Esophagus squamous epithelium (tissue), 5 donors: ENCODE results near the gene MAPKAPK3. TPM values are rescaled to one million over a fixed set of nuclear protein-coding genes. Genes with fewer than 3 reads are reported as not detected.
A peak's percentile ranks its signal among the peaks of the same experiment; 100 is the strongest.

Experiments
- DNase-seq: peaks from one replicate; lab custom pipeline; 2025; lab: John Stamatoyannopoulos, UW
- H3K27ac ChIP-seq, 4 donors: fragments of 200-600 bp; sonication (generic); one replicate each; pipeline ENCODE4 v1.5.1; 2016 to 2019; ENCODE audit warnings: mild to moderate bottlenecking in 1 of 4
- H3K27me3 ChIP-seq, 4 donors: fragments of 200-600 bp; sonication (generic); 1 replicate in 3 of 4; 2 replicates in 1 of 4; pipeline versions ENCODE4 v1.5.1 to v1.6.0; 2017 to 2021; ENCODE audit warnings: antibody characterized with exemption in 1 of 4
- H3K36me3 ChIP-seq, 3 donors: fragments of 200-600 bp; sonication (generic); one replicate each; pipeline ENCODE4 v1.5.1; 2016 to 2019
- H3K4me1 ChIP-seq, 3 donors: fragments of 200-600 bp; sonication (generic); one replicate each; pipeline ENCODE4 v1.5.1; 2017 to 2019
- H3K4me3 ChIP-seq, 4 donors: fragments of 200-600 bp; sonication (generic); 1 replicate in 3 of 4; 2 replicates in 1 of 4; pipeline ENCODE4 v1.5.1; 2016 to 2019; ENCODE audit warnings: mild to moderate bottlenecking in 2 of 4, moderate library complexity in 1 of 4
- H3K9me3 ChIP-seq, 3 donors: fragments of 200-600 bp; sonication (generic); one replicate each; pipeline ENCODE4 v1.5.1; 2016 to 2019
- POLR2A ChIP-seq, 4 donors: fragments of 450-650 bp; IDR thresholded peaks; one replicate each; pipeline ENCODE4 v1.6.1; 2017; ENCODE audit warnings: antibody characterized with exemption in 4 of 4, mild to moderate bottlenecking in 4 of 4, moderate library complexity in 3 of 4
- WGBS, 2 donors: methylation state at CpG; one replicate each; pipeline ENCODE4 v1.1.5; 2018; 5-methylcytosine and 5-hydroxymethylcytosine counted together
- intact Hi-C: fragments of 100-400 bp; cut with DNase I; formaldehyde crosslinking; loops from one replicate; pipeline ENCODE4 v1.15.0; 2022
- total RNA-seq, 4 donors: library from RNA; depleted of rRNA; stranded (reverse); fragments of >200 nt; gene quantifications; one replicate each; pipeline ENCODE4 v1.1.0, GENCODE V29; 2016
- TF ChIP-seq, protein P1 (sequence below), 6 experiments: fragments of 450-650 bp in 4 of 6; fragments of 200-600 bp in 2 of 6; sonication (generic) in 2 of 6; IDR thresholded peaks; one replicate each; pipeline ENCODE4 v1.5.1; 2016 to 2019; ENCODE audit warnings: antibody characterized with exemption in 6 of 6, mild to moderate bottlenecking in 4 of 6, moderate library complexity in 4 of 6
- donor health status: DM: yes; HTN: yes; CAD: no.

MAPKAPK3 gene
- total RNA-seq, 4 donors from 2014 or later, result 46.5 to 65.6 (median 52.3) TPM

GRCh38 chr3:50611464-50612233, 5.3 kb upstream of the MAPKAPK3 start, which contains the start of gene CISH:
Gene CISH, minus strand, starts transcription at chr3:50611774. Its CDS starts 124 bp downstream, at chr3:50611650.
- H3K4me1 ChIP-seq, result peaks cover 21 to 88% (median 52%) of the 10 kb centered on the region in 3 donors
- H3K27me3 ChIP-seq, result no peaks in the 10 kb centered on the region
- peak in 2 of 4 donors; percentile 61 to 88 for TF ChIP-seq POLR2A (IDR thresholded peaks at IDR 0.05)
- TF ChIP-seq, protein P1, sequence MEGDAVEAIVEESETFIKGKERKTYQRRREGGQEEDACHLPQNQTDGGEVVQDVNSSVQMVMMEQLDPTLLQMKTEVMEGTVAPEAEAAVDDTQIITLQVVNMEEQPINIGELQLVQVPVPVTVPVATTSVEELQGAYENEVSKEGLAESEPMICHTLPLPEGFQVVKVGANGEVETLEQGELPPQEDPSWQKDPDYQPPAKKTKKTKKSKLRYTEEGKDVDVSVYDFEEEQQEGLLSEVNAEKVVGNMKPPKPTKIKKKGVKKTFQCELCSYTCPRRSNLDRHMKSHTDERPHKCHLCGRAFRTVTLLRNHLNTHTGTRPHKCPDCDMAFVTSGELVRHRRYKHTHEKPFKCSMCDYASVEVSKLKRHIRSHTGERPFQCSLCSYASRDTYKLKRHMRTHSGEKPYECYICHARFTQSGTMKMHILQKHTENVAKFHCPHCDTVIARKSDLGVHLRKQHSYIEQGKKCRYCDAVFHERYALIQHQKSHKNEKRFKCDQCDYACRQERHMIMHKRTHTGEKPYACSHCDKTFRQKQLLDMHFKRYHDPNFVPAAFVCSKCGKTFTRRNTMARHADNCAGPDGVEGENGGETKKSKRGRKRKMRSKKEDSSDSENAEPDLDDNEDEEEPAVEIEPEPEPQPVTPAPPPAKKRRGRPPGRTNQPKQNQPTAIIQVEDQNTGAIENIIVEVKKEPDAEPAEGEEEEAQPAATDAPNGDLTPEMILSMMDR (IDR thresholded peaks at IDR 0.05), result peak in 3 of 6 experiments; percentile 10 to 47 (median 30)
- peak within 1 kb of the TSS; percentile 83 to 93 (median 90) for H3K27ac ChIP-seq
- 0% methylated on average over 4 to 24 of the region's 75 CpGs for WGBS, 2 donors
- H3K9me3 ChIP-seq, result no peaks in the 10 kb centered on the region
- H3K4me3 ChIP-seq, result peak within 1 kb of the TSS; percentile 56 to 85 (median 76)
- peaks cover 0 to 20% (median 3%) of the 10 kb centered on the region in 3 donors for H3K36me3 ChIP-seq
- peak; percentile 90 for DNase-seq
- intact Hi-C loops, result loop anchor here (2.0 kb wide), 1 partner anchor 39 kb away; no protein-coding TSS in a partner anchor

- H3K4me1 ChIP-seq, result peaks cover 19 to 84% (median 47%) of the 10 kb centered on the region in 3 donors
- H3K27me3 ChIP-seq, result no peaks in the 10 kb centered on the region
- intact Hi-C loops, result loop anchor here (2.0 kb wide), 1 partner anchor 40 kb away; no protein-coding TSS in a partner anchor
- peaks cover 0 to 13% (median 2%) of the 10 kb centered on the region in 3 donors for H3K36me3 ChIP-seq
- H3K27ac ChIP-seq, result peak overlapping the region; percentile 83 to 93 (median 90)
- H3K4me3 ChIP-seq, result peak overlapping the region; percentile 56 to 85 (median 76)
- no peaks in the 10 kb centered on the region for H3K9me3 ChIP-seq
- TF ChIP-seq POLR2A (IDR thresholded peaks at IDR 0.05), result no peak
- TF ChIP-seq, protein P1 (IDR thresholded peaks at IDR 0.05), result no peak
- DNase-seq, result no peak
- 2 to 8% methylated on average over 8 to 20 of the region's 29 CpGs for WGBS, 2 donors
These were observed 4.6 kb upstream of the MAPKAPK3 start for GRCh38 chr3:50612234-50612882.

DNA sequence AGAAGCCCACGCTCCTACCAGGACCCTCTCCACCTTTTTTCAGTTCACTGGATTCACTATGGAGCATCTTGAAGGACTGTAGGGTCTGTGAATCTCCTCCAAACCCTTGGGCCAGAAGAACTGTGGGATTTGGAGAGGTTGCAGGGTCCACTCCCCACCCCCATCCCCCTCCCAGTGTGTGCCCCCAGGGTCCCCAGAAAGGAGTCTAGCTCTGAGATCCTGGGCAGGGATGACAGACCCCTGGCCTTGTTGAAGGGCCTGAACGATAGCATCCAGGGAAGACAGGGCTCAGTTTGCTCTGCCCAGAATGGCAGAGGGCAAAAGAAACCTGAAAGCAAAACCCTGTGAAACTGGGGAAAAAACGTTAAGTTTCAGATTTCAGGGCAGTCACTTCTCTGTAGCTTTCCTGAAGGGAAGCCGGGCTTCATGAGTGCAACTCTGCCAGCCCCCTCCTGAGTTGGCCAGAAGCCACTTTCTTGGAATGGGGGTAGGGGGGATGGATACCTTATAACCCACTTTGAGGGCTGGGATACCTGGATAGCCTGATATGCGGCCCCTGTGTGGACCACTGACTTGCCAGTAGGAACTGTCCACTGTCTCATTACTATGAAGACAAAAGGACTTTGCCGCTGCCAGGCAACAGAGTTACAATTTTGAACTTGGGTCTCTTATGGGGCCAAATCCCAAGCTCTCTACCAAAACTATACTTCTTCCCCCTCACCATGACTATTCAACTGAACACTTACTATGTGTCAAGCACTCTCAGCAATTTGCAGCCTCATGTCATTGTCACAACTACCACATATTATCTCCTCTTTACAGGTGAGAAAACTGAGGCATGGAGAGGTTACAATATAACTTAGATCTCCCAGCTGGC, 3.7 kb upstream of the MAPKAPK3 start:
- Histone ChIP-seq H3K4me3 (peak overlapping the region in 1 of 4 donors; percentile 84), H3K4me1 (peaks cover 26 to 84% (median 47%) of the 10 kb centered on the region in 3 donors), H3K9me3 (no peaks in the 10 kb centered on the region), H3K36me3 (peaks cover 0 to 4% (median 0%) of the 10 kb centered on the region in 3 donors), H3K27ac (peak overlapping the region in 2 of 4 donors; percentile 91 to 93), H3K27me3 (no peaks in the 10 kb centered on the region)
- no peak for TF ChIP-seq POLR2A (IDR thresholded peaks at IDR 0.05)
- TF ChIP-seq, protein P1 (IDR thresholded peaks at IDR 0.05), result no peak
- intact Hi-C loops, result loop anchor here (2.0 kb wide), 1 partner anchor 40 kb away; no protein-coding TSS in a partner anchor
- DNase-seq, result no peak
- 55 to 100% methylated on average over 2 to 5 of the region's 6 CpGs for WGBS, 2 donors

GRCh38 chr3:50615190-50615589, 1.8 kb upstream of the MAPKAPK3 start:
- no peaks in the 10 kb centered on the region for H3K27me3 ChIP-seq
- H3K36me3 ChIP-seq, result no peaks in the 10 kb centered on the region
- DNase-seq, result no peak
- H3K27ac ChIP-seq, result no peak overlapping the region
- H3K9me3 ChIP-seq, result no peaks in the 10 kb centered on the region
- no peak overlapping the region for H3K4me3 ChIP-seq
- 27 to 75% methylated on average over 1 of the region's 1 CpG for WGBS, 2 donors
- TF ChIP-seq POLR2A (IDR thresholded peaks at IDR 0.05), result no peak
- TF ChIP-seq, protein P1 (IDR thresholded peaks at IDR 0.05), result no peak
- intact Hi-C loops, result no loop called here
- H3K4me1 ChIP-seq, result peaks cover 34 to 84% (median 44%) of the 10 kb centered on the region in 3 donors
